Aorta (tissue), 5 donors: ENCODE data around the gene NAXD. TPM values are rescaled to one million over a fixed set of nuclear protein-coding genes. Genes with fewer than 3 reads are reported as not detected.
"Not testable (repeated sequence)": the region's sequence is repeated elsewhere in the genome, so short reads cannot be mapped to it uniquely, and the experiment has no call there.

ENCODE experiments used
- ATAC-seq: fragments of 200-7000 bp; cut with Tn5 transposase; one replicate; pipeline ENCODE4 v1.9.1; 2022; ENCODE audit warnings: moderate library complexity; ENCODE audit not compliant: low FRiP score
- DNase-seq, 2 donors: peaks; one replicate each; pipeline ENCODE4 v3.0.0-alpha.2; 2020
- H3K27ac ChIP-seq, 2 donors: one replicate each; pipeline ENCODE4 v1.5.1; 2013; ENCODE audit warnings: low read length in 2 of 2, mild to moderate bottlenecking in 2 of 2, moderate library complexity in 2 of 2, control low read depth in 1 of 2, inconsistent platforms in 1 of 2, low read depth in 1 of 2
- H3K27me3 ChIP-seq, 2 donors: one replicate each; pipeline ENCODE4 v1.6.1; 2013; ENCODE audit warnings: control low read depth in 1 of 2, low read length in 1 of 2, mild to moderate bottlenecking in 1 of 2, moderate library complexity in 1 of 2; ENCODE audit not compliant: insufficient read depth in 2 of 2, control insufficient read depth in 1 of 2
- H3K36me3 ChIP-seq, 2 donors: one replicate each; pipeline ENCODE4 v1.6.1; 2013; ENCODE audit warnings: control low read depth in 1 of 2, low read length in 1 of 2, mild to moderate bottlenecking in 1 of 2; ENCODE audit not compliant: insufficient read depth in 2 of 2, control insufficient read depth in 1 of 2
- H3K4me1 ChIP-seq, 2 donors: one replicate each; pipeline ENCODE4 v1.6.1; 2013; ENCODE audit warnings: low read length in 2 of 2, control low read depth in 1 of 2, mild to moderate bottlenecking in 1 of 2, moderate library complexity in 1 of 2; ENCODE audit not compliant: insufficient read depth in 2 of 2, control insufficient read depth in 1 of 2
- H3K4me3 ChIP-seq, 2 donors: one replicate each; pipeline ENCODE4 v1.5.1; 2013; ENCODE audit warnings: low read length in 2 of 2, control low read depth in 1 of 2, mild to moderate bottlenecking in 1 of 2
- H3K9me3 ChIP-seq: one replicate; pipeline ENCODE4 v1.6.1; 2013; ENCODE audit warnings: mild to moderate bottlenecking, low read length; ENCODE audit not compliant: control insufficient read depth
- WGBS, 2 donors: extraction: QIAGEN DNeasy Blood & Tissue Kit; methylation state at CpG; one replicate each; pipeline ENCODE4 v1.1.7; 2013; 5-methylcytosine and 5-hydroxymethylcytosine counted together
- intact Hi-C, 2 donors: fragments of 100-400 bp; cut with DNase I; formaldehyde crosslinking; loops; one replicate each; pipeline versions ENCODE4 v1.14.2 to v1.15.0; 2022
- polyA plus RNA-seq, 2 donors: library from polyadenylated mRNA; stranded (reverse); fragments of 200-250 nt; gene quantifications; one replicate each; pipeline ENCODE4 v1.2.3, GENCODE V29; 2013
- total RNA-seq, 2 donors: library from RNA; stranded (reverse); fragmentation: NEBNext Ultra II Directional; extraction: Animal tissue kit (Norgen Biotek cat#: 25700); gene quantifications; one replicate each; pipeline ENCODE4 v1.2.1, GENCODE V29; 2021
- donor health status: healthy with polysubstance abuse.
- donor health status: Bipolar disorder and iron deficiency.
- donor health status: DM: no; HTN: no; CAD: no.
- donor health status: DM: no; HTN: no; CAD: no.
- donor health status: DM: yes; HTN: yes; CAD: no.

The NAXD gene
- total and polyA plus RNA-seq, 4 donors = 20.7 to 47.0 (median 25.8) TPM

DNA sequence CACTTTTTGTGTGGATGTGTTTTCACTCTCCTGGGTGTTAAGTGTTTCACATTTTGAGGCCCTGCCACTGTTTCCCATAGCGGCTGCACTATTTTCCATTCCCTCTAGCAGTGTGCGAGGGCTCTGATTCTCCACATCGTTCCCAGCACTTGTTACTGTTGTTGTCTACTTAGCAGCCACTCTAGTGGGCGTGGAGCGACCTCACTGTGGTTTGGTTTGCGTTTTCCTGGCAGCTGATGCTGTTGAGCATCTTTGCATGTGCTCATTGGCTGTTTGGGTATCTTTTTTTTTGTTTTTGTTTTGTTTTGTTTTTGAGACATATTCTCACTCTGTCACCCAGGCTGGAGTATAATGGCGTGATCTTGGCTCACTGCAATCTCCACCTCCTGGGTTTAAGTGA lies 14.4 kb downstream of the NAXD start:
- H3K4me1 ChIP-seq = no peaks in the 10 kb centered on the region
- intact Hi-C loops = no loop called here
- no peaks in the 10 kb centered on the region for H3K9me3 ChIP-seq
- H3K36me3 ChIP-seq = peaks cover 0 to 5% of the 10 kb centered on the region in 2 donors
- 88 to 90% methylated on average over 7 of the region's 7 CpGs for WGBS, 2 donors
- H3K27me3 ChIP-seq = no peaks in the 10 kb centered on the region
- no peak overlapping the region for H3K27ac ChIP-seq
- no peak for ATAC-seq
- no peak for DNase-seq
- no peak overlapping the region for H3K4me3 ChIP-seq

DNA sequence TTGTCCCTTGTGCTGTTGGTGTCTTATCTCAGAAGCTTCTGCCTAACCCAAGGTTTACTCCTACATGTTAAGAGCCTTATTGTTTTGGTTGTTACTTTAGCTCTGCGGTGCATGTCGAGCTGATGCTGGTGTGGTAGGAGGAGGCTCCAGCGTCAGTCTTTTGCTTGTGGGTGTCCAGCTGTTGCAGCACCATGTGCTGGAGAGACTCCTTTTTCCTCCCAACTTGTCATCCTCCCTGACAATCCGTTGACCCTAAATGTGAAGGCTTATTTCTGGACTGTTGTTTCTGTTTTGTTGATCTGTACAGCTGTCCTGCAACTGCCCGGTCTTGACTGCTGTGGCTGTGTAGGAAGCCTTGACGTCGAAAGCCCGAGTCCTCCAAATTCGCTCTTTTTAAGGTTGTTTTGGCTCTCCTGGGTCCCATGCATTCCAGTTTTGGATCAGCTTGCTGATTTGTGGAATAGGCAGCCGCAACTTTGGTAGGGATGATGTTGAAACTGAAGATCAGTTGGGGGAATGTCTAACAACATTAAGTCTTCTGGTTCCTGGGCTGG lies 15.3 kb downstream of the NAXD start:
- H3K4me1 ChIP-seq = no peaks in the 10 kb centered on the region
- H3K4me3 ChIP-seq = no peak overlapping the region
- 60 to 67% methylated on average over 10 of the region's 10 CpGs for WGBS, 2 donors
- H3K27me3 ChIP-seq = no peaks in the 10 kb centered on the region
- peaks cover 0 to 11% of the 10 kb centered on the region in 2 donors for H3K36me3 ChIP-seq
- intact Hi-C loops = no loop called here
- DNase-seq = no peak
- H3K9me3 ChIP-seq = no peaks in the 10 kb centered on the region
- ATAC-seq = no peak
- H3K27ac ChIP-seq = no peak overlapping the region

DNA sequence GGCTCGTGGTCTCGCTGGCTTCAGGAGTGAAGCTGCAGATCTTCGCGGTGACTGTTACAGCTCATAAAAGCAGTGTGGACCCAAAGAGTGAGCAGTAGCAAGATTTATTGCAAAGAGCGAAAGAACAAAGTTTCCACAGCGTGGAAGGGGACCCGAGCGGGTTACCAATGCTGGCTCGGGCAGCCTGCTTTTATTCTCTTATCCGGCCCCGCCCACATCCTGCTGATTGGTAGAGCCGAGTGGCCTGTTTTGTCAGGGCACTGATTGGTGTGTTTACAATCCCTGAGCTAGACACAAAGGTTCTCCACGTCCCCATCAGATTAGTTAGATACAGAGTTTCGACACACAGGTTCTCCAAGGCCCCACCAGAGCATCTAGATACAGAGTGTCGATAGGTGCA lies 16.9 kb downstream of the NAXD start:
- DNase-seq, H3K4me3 ChIP-seq, H3K27me3 ChIP-seq, intact Hi-C loops, H3K27ac ChIP-seq, ATAC-seq, H3K4me1 ChIP-seq, H3K9me3 ChIP-seq: not testable (repeated sequence)
- 91 to 93% methylated on average over 15 of the region's 15 CpGs for WGBS, 2 donors
- H3K36me3 ChIP-seq = peaks cover 0 to 17% of the 10 kb centered on the region in 2 donors

DNA sequence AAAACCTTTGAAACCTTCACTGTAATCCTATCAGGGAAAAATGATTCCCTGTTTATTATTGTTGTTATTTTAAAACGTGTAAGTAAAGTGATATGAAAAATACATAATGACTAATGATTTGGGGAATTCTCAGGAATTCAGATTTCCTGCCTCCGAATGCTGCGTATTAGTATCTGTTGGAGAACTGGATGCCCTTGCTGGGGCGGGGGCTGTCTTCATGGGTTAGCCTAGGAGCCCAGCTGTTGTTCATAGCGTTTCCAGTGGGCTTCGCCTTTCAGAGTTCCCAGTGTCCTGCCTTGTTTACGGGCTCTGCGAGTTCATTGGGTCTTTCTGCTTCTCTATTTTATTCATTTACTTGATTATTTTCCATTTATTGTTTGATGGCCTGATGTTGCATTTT lies 18.4 kb downstream of the NAXD start:
- Histone ChIP-seq H3K27ac (no peak overlapping the region), H3K27me3 (no peaks in the 10 kb centered on the region), H3K36me3 (peaks cover 0 to 14% of the 10 kb centered on the region in 2 donors), H3K4me3 (no peak overlapping the region), H3K4me1 (no peaks in the 10 kb centered on the region), H3K9me3 (no peaks in the 10 kb centered on the region)
- intact Hi-C loops = no loop called here
- ATAC-seq (no peak), DNase-seq (no peak)
- WGBS, 2 donors = 82 to 84% methylated on average over 8 of the region's 8 CpGs

DNA sequence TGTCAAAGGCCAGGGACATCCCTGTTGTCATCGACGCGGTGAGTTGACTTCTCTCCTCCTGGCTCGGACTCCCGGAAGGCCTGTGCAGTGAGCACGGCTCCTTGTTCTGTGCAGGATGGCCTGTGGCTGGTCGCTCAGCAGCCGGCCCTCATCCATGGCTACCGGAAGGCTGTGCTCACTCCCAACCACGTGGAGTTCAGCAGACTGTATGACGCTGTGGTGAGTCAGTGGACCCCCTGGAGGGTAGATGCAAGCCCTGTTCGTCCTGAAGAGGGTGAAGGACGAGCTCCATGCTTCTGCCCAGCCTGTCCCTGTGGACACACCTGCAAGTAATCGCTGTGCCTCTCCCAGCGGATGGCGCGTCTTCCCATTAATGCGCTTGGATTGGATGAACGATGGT lies 19.2 kb downstream of the NAXD start:
- peaks cover 0 to 14% of the 10 kb centered on the region in 2 donors for H3K36me3 ChIP-seq

DNA sequence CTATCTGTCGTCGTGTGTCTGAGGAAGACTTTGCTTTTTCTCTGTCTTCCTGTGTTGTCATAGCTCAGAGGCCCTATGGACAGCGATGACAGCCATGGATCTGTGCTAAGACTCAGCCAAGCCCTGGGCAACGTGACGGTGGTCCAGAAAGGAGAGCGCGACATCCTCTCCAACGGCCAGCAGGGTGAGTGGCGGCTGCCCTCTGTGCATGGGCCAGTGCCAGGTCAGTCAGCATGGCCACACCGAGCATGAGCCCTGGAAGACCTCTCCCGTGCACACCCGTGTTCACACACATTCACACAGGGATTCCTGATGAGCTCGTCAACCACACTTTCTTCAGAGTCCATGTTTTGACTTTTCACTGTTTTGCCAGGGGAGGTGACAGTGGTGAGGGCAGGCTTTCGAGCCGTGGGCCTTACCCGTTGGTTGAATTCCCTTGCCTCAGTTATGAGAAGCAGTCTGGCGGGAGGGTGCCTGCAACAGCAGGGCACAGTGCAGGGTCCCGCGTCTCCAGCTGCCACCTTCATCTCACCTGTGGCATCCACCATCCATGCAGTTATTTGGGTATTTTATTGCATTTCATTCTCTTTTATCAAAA lies 20.2 kb downstream of the NAXD start:
- Histone ChIP-seq H3K36me3 (peaks cover 0 to 14% of the 10 kb centered on the region in 2 donors), H3K9me3 (no peaks in the 10 kb centered on the region), H3K4me3 (no peak overlapping the region), H3K27me3 (no peaks in the 10 kb centered on the region), H3K4me1 (no peaks in the 10 kb centered on the region), H3K27ac (no peak overlapping the region)
- intact Hi-C loops = no loop called here
- ATAC-seq (no peak), DNase-seq (no peak)
- 83 to 85% methylated on average over 19 of the region's 19 CpGs for WGBS, 2 donors

More for the DNA sequence above, 19.2 kb downstream of the NAXD start:
- H3K9me3 ChIP-seq = no peaks in the 10 kb centered on the region
- no peaks in the 10 kb centered on the region for H3K27me3 ChIP-seq
- no peak for DNase-seq
- no peaks in the 10 kb centered on the region for H3K4me1 ChIP-seq
- no peak for ATAC-seq
- intact Hi-C loops = no loop called here
- no peak overlapping the region for H3K4me3 ChIP-seq
- H3K27ac ChIP-seq = no peak overlapping the region
- WGBS, 2 donors = 90 to 91% methylated on average over 19 of the region's 19 CpGs

DNA sequence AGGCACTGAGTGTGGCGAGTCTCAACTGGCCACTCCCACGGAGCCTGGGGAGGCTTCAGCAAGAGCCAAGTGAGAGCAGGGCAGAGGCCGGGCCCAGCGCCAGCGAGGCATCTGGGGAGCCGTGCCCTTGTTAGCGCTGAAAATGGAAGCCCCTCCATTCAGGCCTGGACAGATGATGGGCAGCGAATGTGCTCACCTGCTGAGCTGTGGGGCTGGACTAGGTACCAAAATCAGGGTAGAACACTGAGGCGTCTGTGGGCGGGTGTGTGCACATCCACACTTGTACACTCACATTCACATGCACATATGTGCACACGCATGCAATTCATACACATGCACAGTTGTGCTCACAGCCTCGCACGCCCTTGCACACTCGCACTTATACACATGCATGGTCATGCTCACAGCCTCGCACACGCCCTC lies 20.7 kb downstream of the NAXD start:
- intact Hi-C loops = no loop called here
- ATAC-seq = no peak
- no peaks in the 10 kb centered on the region for H3K4me1 ChIP-seq
- no peak overlapping the region for H3K4me3 ChIP-seq
- H3K27me3 ChIP-seq = no peaks in the 10 kb centered on the region
- 81 to 83% methylated on average over 16 of the region's 16 CpGs for WGBS, 2 donors
- no peaks in the 10 kb centered on the region for H3K9me3 ChIP-seq
- H3K27ac ChIP-seq = no peak overlapping the region
- no peak for DNase-seq
- peaks cover 0 to 14% of the 10 kb centered on the region in 2 donors for H3K36me3 ChIP-seq

DNA sequence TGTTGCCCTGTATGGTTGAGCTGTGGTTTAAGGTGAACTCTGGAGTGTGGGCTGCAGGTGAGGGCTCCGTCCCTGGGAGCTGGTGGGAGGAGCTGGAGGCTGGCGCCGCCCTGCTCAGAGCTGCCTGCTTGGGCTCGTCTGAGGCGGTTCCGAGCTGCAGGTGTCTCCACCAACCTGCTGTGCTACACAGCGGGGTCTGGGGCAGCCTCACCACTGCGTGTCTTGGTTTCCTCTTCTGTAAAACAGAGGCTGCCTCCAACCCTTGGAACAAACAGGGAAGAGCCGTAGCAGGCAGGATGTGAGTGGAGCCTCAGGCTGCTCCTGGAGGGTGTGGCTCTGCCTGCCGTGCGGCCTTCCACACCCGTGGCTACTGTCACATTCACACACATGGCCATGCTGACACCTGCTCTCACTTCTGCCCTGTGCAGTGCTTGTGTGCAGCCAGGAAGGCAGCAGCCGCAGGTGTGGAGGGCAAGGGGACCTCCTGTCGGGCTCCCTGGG lies 21.4 kb downstream of the NAXD start:
- no peak for ATAC-seq

DNA sequence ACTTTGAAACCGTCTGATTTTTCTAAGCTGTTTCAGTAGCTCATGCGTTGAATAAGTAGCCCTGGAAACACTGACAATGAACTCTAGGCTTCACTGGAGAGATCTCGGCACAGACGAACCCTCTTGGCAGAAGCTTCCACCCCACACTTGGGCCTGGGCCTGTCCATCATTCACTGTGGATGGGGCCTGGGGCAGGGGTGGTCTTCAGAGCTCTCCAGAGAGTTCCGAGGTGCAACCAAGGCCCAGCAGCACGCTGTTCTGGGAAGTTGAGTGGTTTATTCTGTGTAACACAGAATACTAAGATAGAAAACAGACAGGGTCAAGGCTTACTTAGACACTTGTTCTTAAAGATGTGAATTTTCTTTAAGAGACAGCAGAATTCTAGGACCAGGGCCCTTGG lies 21.9 kb downstream of the NAXD start:
- WGBS, 2 donors = 85 to 86% methylated on average over 6 of the region's 6 CpGs
- Histone ChIP-seq H3K27me3 (no peaks in the 10 kb centered on the region), H3K9me3 (no peaks in the 10 kb centered on the region), H3K36me3 (peaks cover 0 to 14% of the 10 kb centered on the region in 2 donors), H3K4me3 (no peak overlapping the region), H3K4me1 (no peaks in the 10 kb centered on the region), H3K27ac (no peak overlapping the region)
- intact Hi-C loops = no loop called here
- DNase-seq (no peak), ATAC-seq (no peak)

More for the DNA sequence above, 21.4 kb downstream of the NAXD start:
- Histone ChIP-seq H3K4me3 (no peak overlapping the region), H3K4me1 (no peaks in the 10 kb centered on the region), H3K36me3 (peaks cover 0 to 14% of the 10 kb centered on the region in 2 donors), H3K27me3 (no peaks in the 10 kb centered on the region), H3K9me3 (no peaks in the 10 kb centered on the region), H3K27ac (no peak overlapping the region)
- intact Hi-C loops = no loop called here
- WGBS, 2 donors = 85 to 88% methylated on average over 14 of the region's 14 CpGs
- no peak for DNase-seq
